ENCODE data around the gene CCNB2.
A peak's percentile ranks its signal among the peaks of the same experiment; 100 is the strongest.

CCNB2 gene

DNA sequence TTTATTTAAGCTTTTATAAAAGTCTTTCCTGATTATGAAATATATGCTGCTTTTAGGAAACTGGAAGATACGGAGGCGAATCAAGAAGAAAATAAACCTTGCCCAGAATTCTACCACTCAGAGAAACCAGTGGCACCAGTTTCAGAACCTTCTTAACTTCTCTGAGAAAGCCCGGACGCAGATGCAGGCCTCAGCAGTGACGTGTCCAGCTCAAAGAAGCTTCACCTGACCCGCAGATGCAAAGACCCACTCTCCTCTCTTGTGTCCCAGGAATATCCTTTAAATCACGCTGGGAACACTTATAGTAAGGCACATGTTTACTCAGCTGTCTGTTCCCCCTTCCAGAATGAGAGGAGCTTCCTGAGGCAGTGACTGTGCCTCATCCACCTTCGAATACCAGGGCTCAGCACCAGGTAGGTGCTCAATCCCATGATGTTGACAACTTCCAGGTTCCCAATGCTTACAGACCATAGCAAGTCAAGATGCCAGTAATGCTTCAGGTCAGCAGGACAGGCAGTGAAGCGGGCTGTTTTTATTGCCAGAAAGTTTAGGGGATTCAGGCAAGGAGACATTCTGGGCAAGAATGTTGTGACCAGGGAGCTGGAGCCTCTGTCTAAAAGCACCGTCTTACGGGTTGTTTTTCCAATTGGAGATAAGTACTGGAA lies 61.8 kb downstream of the CCNB2 start:
- H3K4me3 Mint-ChIP-seq = no peak overlapping the region
- no peak overlapping the region for H3K27ac Mint-ChIP-seq
- ATAC-seq (no peak), DNase-seq (no peak)
- no peaks in the 10 kb centered on the region for H3K27me3 Mint-ChIP-seq
- peaks cover 2% of the 10 kb centered on the region for H3K36me3 Mint-ChIP-seq (ENCODE audit: low read depth)
- peaks cover 17% of the 10 kb centered on the region for H3K4me1 Mint-ChIP-seq
- no peaks in the 10 kb centered on the region for H3K9me3 Mint-ChIP-seq

- ATAC-seq = peak; percentile 49
- Mint-ChIP-seq H3K36me3 (ENCODE audit: low read depth) (peaks cover 1% of the 10 kb centered on the region), H3K4me3 (no peak overlapping the region), H3K27ac (peak overlapping the region; percentile 52), H3K4me1 (peaks cover 17% of the 10 kb centered on the region), H3K27me3 (no peaks in the 10 kb centered on the region), H3K9me3 (no peaks in the 10 kb centered on the region)
- DNase-seq = peak; percentile 17
These were observed 63.6 kb downstream of the CCNB2 start for GRCh38 chr15:59168536-59168935.

- no peaks in the 10 kb centered on the region for H3K27me3 Mint-ChIP-seq
- ATAC-seq (peak; percentile 75), DNase-seq (no peak)
- H3K27ac Mint-ChIP-seq = peak overlapping the region; percentile 71
- H3K36me3 Mint-ChIP-seq (ENCODE audit: low read depth) = peaks cover 3% of the 10 kb centered on the region
- H3K4me3 Mint-ChIP-seq = no peak overlapping the region
- H3K9me3 Mint-ChIP-seq = no peaks in the 10 kb centered on the region
- peaks cover 17% of the 10 kb centered on the region for H3K4me1 Mint-ChIP-seq
These were observed 64.3 kb downstream of the CCNB2 start for GRCh38 chr15:59169251-59169708.

GRCh38 chr15:59170295-59171066 lies 65.5 kb downstream of the CCNB2 start:
- Mint-ChIP-seq H3K4me3 (no peak overlapping the region), H3K4me1 (peaks cover 21% of the 10 kb centered on the region), H3K36me3 (ENCODE audit: low read depth) (peaks cover 7% of the 10 kb centered on the region), H3K27me3 (no peaks in the 10 kb centered on the region), H3K27ac (no peak overlapping the region), H3K9me3 (no peaks in the 10 kb centered on the region)
- DNase-seq (no peak), ATAC-seq (no peak)

GRCh38 chr15:59171067-59171397 lies 66.1 kb downstream of the CCNB2 start:
- Mint-ChIP-seq H3K36me3 (ENCODE audit: low read depth) (peaks cover 7% of the 10 kb centered on the region), H3K4me1 (peaks cover 21% of the 10 kb centered on the region), H3K4me3 (no peak overlapping the region), H3K27ac (no peak overlapping the region), H3K27me3 (peaks cover 2% of the 10 kb centered on the region), H3K9me3 (no peaks in the 10 kb centered on the region)
- ATAC-seq (no peak), DNase-seq (no peak)

- H3K9me3 Mint-ChIP-seq = no peaks in the 10 kb centered on the region
These were observed 67.4 kb downstream of the CCNB2 start for GRCh38 chr15:59172289-59172901.

GRCh38 chr15:59173194-59173593 lies 68.2 kb downstream of the CCNB2 start:
- H3K36me3 Mint-ChIP-seq (ENCODE audit: low read depth) = peaks cover 7% of the 10 kb centered on the region
- peaks cover 9% of the 10 kb centered on the region for H3K27me3 Mint-ChIP-seq
- DNase-seq (no peak), ATAC-seq (no peak)
- no peaks in the 10 kb centered on the region for H3K9me3 Mint-ChIP-seq
- no peak overlapping the region for H3K27ac Mint-ChIP-seq
- no peak overlapping the region for H3K4me3 Mint-ChIP-seq
- peaks cover 17% of the 10 kb centered on the region for H3K4me1 Mint-ChIP-seq

More at GRCh38 chr15:59172289-59172901, 67.4 kb downstream of the CCNB2 start:
- Mint-ChIP-seq H3K27me3 (peaks cover 8% of the 10 kb centered on the region), H3K27ac (no peak overlapping the region), H3K4me1 (peaks cover 21% of the 10 kb centered on the region), H3K4me3 (no peak overlapping the region), H3K36me3 (ENCODE audit: low read depth) (peaks cover 7% of the 10 kb centered on the region)
- ATAC-seq = no peak
- no peak for DNase-seq

GRCh38 chr15:59174151-59174834 lies 69.3 kb downstream of the CCNB2 start:
- Mint-ChIP-seq H3K36me3 (ENCODE audit: low read depth) (peaks cover 7% of the 10 kb centered on the region), H3K27ac (no peak overlapping the region), H3K4me3 (no peak overlapping the region), H3K27me3 (peaks cover 11% of the 10 kb centered on the region), H3K9me3 (no peaks in the 10 kb centered on the region), H3K4me1 (peaks cover 8% of the 10 kb centered on the region)
- ATAC-seq (no peak), DNase-seq (no peak)
